Activated CD4-positive, alpha-beta T cell treated with anti-CD3 and anti-CD28 coated beads for 36 hours (primary cell): ENCODE measurements around the gene APLP1. TPM values are rescaled to one million over a fixed set of nuclear protein-coding genes. Genes with fewer than 3 reads are reported as not detected.
"Not testable (repeated sequence)": the region's sequence is repeated elsewhere in the genome, so short reads cannot be mapped to it uniquely, and the experiment has no call there.

Experiments
- ATAC-seq: fragments of 200-7000 bp; cut with Tn5 transposase; one replicate; pipeline ENCODE4 v1.10.0; 2021; ENCODE audit warnings: mild to moderate bottlenecking, moderate library complexity
- CTCF ChIA-PET: fragments of 350-600 bp; sonication (Branson Sonifier 250); formaldehyde crosslinking; loops from one replicate; lab custom pipeline; 2021; ENCODE audit warnings: antibody characterized with exemption; lab: Charles Lee
- POLR2A ChIA-PET: fragments of 350-600 bp; sonication (Branson Sonifier 250); formaldehyde crosslinking; loops from one replicate; lab custom pipeline; 2021; ENCODE audit warnings: antibody characterized with exemption, inconsistent platforms; lab: Charles Lee
- DNase-seq: peaks from one replicate; pipeline ENCODE4 v3.0.0-alpha.2; 2020
- H3K27ac Mint-ChIP-seq: one replicate; pipeline ENCODE4 v1.8.0; 2021; ENCODE audit warnings: mixed read lengths
- H3K27me3 Mint-ChIP-seq: one replicate; pipeline ENCODE4 v1.8.0; 2021; ENCODE audit warnings: mixed read lengths
- H3K36me3 Mint-ChIP-seq: one replicate; pipeline ENCODE4 v1.8.0; 2021; ENCODE audit warnings: low read depth, mixed read lengths
- H3K4me1 Mint-ChIP-seq: one replicate; pipeline ENCODE4 v1.8.0; 2021; ENCODE audit warnings: mixed read lengths
- H3K4me3 Mint-ChIP-seq: one replicate; pipeline ENCODE4 v1.8.0; 2021; ENCODE audit warnings: mild to moderate bottlenecking, moderate library complexity, mixed read lengths
- H3K9me3 Mint-ChIP-seq: one replicate; pipeline ENCODE4 v1.8.0; 2021; ENCODE audit warnings: low read depth, mixed read lengths
- intact Hi-C, 2 experiments: fragments of 100-400 bp; cut with DNase I in 1 of 2; cut with micrococcal nuclease in 1 of 2; formaldehyde crosslinking; loops; one replicate each; pipeline versions ENCODE4 v1.14.2 to v1.15.1; 2022 to 2024; cut with DNase I, micrococcal nuclease
- total RNA-seq, 2 experiments: library from RNA; stranded (reverse); gene quantifications; one replicate each; pipeline ENCODE4 v1.2.3, GENCODE V29; 2021

The APLP1 gene
- total RNA-seq, 2 experiments from 2014 or later = 2.3 to 3.0 TPM

- DNase-seq = peak; percentile 83
- peak overlapping the region; percentile 52 for H3K4me3 Mint-ChIP-seq
- not testable (repeated sequence) for H3K36me3 Mint-ChIP-seq, H3K9me3 Mint-ChIP-seq, H3K27ac Mint-ChIP-seq, ATAC-seq
- H3K4me1 Mint-ChIP-seq = peaks cover 14% of the 10 kb centered on the region
- CTCF ChIA-PET = interaction anchor here (0.7 to 1.3 kb wide), 6 partner anchors 14 to 176 kb away, joined by 3 to 7 read pairs (median 4); partner anchors contain the start of genes LIN37, PSENEN and U2AF1L4
- intact Hi-C loops = loop anchor here (1.0 to 5.0 kb wide), 2 partner anchors 178 to 184 kb away; partner anchors contain the start of genes THAP8 (in 1 of the 2) and WDR62 (in 1 of the 2)
- H3K27me3 Mint-ChIP-seq = peaks cover 33% of the 10 kb centered on the region
- POLR2A ChIA-PET = interaction anchor here (0.9 to 1.0 kb wide), 2 partner anchors 9 to 10 kb away, joined by 4 read pairs; no protein-coding TSS in a partner anchor
Measured at GRCh38 chr19:35870124-35870736, 1.9 kb downstream of the APLP1 start.

- DNase-seq (no peak), ATAC-seq (no peak)
- H3K36me3 Mint-ChIP-seq = no peaks in the 10 kb centered on the region
- CTCF ChIA-PET = interaction anchor here (1.3 kb wide), 1 partner anchor 34 kb away, joined by 3 read pairs; no protein-coding TSS in a partner anchor
- peaks cover 28% of the 10 kb centered on the region for H3K27me3 Mint-ChIP-seq
- no peak overlapping the region for H3K4me3 Mint-ChIP-seq
- H3K27ac Mint-ChIP-seq = no peak overlapping the region
- H3K4me1 Mint-ChIP-seq = peaks cover 14% of the 10 kb centered on the region
- POLR2A ChIA-PET = no interaction called here
- intact Hi-C loops = loop anchor here (1.0 to 5.0 kb wide), 2 partner anchors 178 to 184 kb away; partner anchors contain the start of genes THAP8 (in 1 of the 2) and WDR62 (in 1 of the 2)
- no peaks in the 10 kb centered on the region for H3K9me3 Mint-ChIP-seq
Measured at GRCh38 chr19:35870798-35871197, 2.4 kb downstream of the APLP1 start.

- POLR2A ChIA-PET = no interaction called here
- ATAC-seq = no peak
- CTCF ChIA-PET = no interaction called here
- intact Hi-C loops = loop anchor here in 1 of 2 experiments (5.0 kb wide), 1 partner anchor 179 kb away; no protein-coding TSS in a partner anchor
- peaks cover 27% of the 10 kb centered on the region for H3K27me3 Mint-ChIP-seq
- H3K36me3 Mint-ChIP-seq = no peaks in the 10 kb centered on the region
- H3K9me3 Mint-ChIP-seq = no peaks in the 10 kb centered on the region
- H3K27ac Mint-ChIP-seq = no peak overlapping the region
- no peak for DNase-seq
- H3K4me3 Mint-ChIP-seq = no peak overlapping the region
- peaks cover 14% of the 10 kb centered on the region for H3K4me1 Mint-ChIP-seq
Measured at GRCh38 chr19:35871611-35872010, 3.2 kb downstream of the APLP1 start.

GRCh38 chr19:35872180-35872579, 3.8 kb downstream of the APLP1 start:
- Mint-ChIP-seq H3K4me3 (no peak overlapping the region), H3K36me3 (no peaks in the 10 kb centered on the region), H3K9me3 (no peaks in the 10 kb centered on the region), H3K27me3 (peaks cover 26% of the 10 kb centered on the region), H3K4me1 (peaks cover 14% of the 10 kb centered on the region), H3K27ac (no peak overlapping the region)
- ATAC-seq = no peak
- no peak for DNase-seq
- POLR2A ChIA-PET = no interaction called here
- intact Hi-C loops = loop anchor here in 1 of 2 experiments (5.0 kb wide), 1 partner anchor 180 kb away; no protein-coding TSS in a partner anchor
- CTCF ChIA-PET = no interaction called here

- Mint-ChIP-seq H3K27ac (no peak overlapping the region), H3K27me3 (peaks cover 22% of the 10 kb centered on the region), H3K36me3 (no peaks in the 10 kb centered on the region), H3K9me3 (no peaks in the 10 kb centered on the region), H3K4me1 (peaks cover 7% of the 10 kb centered on the region), H3K4me3 (no peak overlapping the region)
- CTCF ChIA-PET = no interaction called here
- DNase-seq = no peak
- POLR2A ChIA-PET = no interaction called here
- ATAC-seq = no peak
- intact Hi-C loops = loop anchor here in 1 of 2 experiments (5.0 kb wide), 1 partner anchor 182 kb away; no protein-coding TSS in a partner anchor
Measured at GRCh38 chr19:35874392-35874930, 6.1 kb downstream of the APLP1 start.

GRCh38 chr19:35879068-35879467, 10.7 kb downstream of the APLP1 start:
- no peak overlapping the region for H3K4me3 Mint-ChIP-seq
- intact Hi-C loops = loop anchor here in 1 of 2 experiments (1.0 kb wide), 2 partner anchors 10 to 51 kb away; no protein-coding TSS in a partner anchor
- POLR2A ChIA-PET = interaction anchor here (1.0 to 1.1 kb wide), 2 partner anchors 9 to 23 kb away, joined by 3 to 4 read pairs; partner anchors contain the start of gene KIRREL2

GRCh38 chr19:35879770-35880317, 11.5 kb downstream of the APLP1 start:
- ChIA-PET CTCF (interaction anchor here (0.7 to 5.5 kb wide), 5 partner anchors 11 to 129 kb away, joined by 3 to 52 read pairs (median 3); no protein-coding TSS in a partner anchor), POLR2A (interaction anchor here (0.5 to 1.1 kb wide), 3 partner anchors 10 to 335 kb away, joined by 3 to 10 read pairs (median 4); partner anchors contain the start of genes KIRREL2 and ZNF146)

More at GRCh38 chr19:35879068-35879467, 10.7 kb downstream of the APLP1 start:
- CTCF ChIA-PET = interaction anchor here (0.5 to 5.5 kb wide), 2 partner anchors 54 to 215 kb away, joined by 3 to 52 read pairs; no protein-coding TSS in a partner anchor
- DNase-seq = no peak
- Mint-ChIP-seq H3K27ac (no peak overlapping the region), H3K4me1 (peaks cover 2% of the 10 kb centered on the region), H3K27me3 (peaks cover 16% of the 10 kb centered on the region), H3K36me3 (no peaks in the 10 kb centered on the region), H3K9me3 (no peaks in the 10 kb centered on the region)
- no peak for ATAC-seq

GRCh38 chr19:35882114-35882832, 13.9 kb downstream of the APLP1 start:
- Mint-ChIP-seq H3K4me1 (peaks cover 2% of the 10 kb centered on the region), H3K36me3 (peaks cover 11% of the 10 kb centered on the region), H3K27me3 (peaks cover 12% of the 10 kb centered on the region), H3K27ac (no peak overlapping the region), H3K4me3 (no peak overlapping the region), H3K9me3 (no peaks in the 10 kb centered on the region)
- CTCF ChIA-PET = interaction anchor here (0.6 to 5.5 kb wide), 8 partner anchors 16 to 177 kb away, joined by 3 to 52 read pairs (median 3); no protein-coding TSS in a partner anchor
- intact Hi-C loops = loop anchor here (1.0 to 5.0 kb wide), 3 partner anchors 17 to 190 kb away; no protein-coding TSS in a partner anchor
- POLR2A ChIA-PET = no interaction called here
- ATAC-seq = peak; percentile 53
- peak; percentile 35 for DNase-seq

More at GRCh38 chr19:35879770-35880317, 11.5 kb downstream of the APLP1 start:
- no peak overlapping the region for H3K27ac Mint-ChIP-seq
- ATAC-seq (peak; percentile 73), DNase-seq (peak; percentile 93)
- intact Hi-C loops = loop anchor here in 1 of 2 experiments (1.0 to 5.0 kb wide), 3 partner anchors 11 to 188 kb away; no protein-coding TSS in a partner anchor
- H3K36me3 Mint-ChIP-seq = no peaks in the 10 kb centered on the region
- no peaks in the 10 kb centered on the region for H3K9me3 Mint-ChIP-seq
- H3K27me3 Mint-ChIP-seq = peaks cover 16% of the 10 kb centered on the region
- no peak overlapping the region for H3K4me3 Mint-ChIP-seq
- peaks cover 2% of the 10 kb centered on the region for H3K4me1 Mint-ChIP-seq

GRCh38 chr19:35883882-35884281, 15.5 kb downstream of the APLP1 start:
- Mint-ChIP-seq H3K4me3 (no peak overlapping the region), H3K27ac (no peak overlapping the region), H3K36me3 (peaks cover 25% of the 10 kb centered on the region), H3K27me3 (peaks cover 7% of the 10 kb centered on the region), H3K9me3 (no peaks in the 10 kb centered on the region), H3K4me1 (peaks cover 2% of the 10 kb centered on the region)
- ATAC-seq (peak; percentile 10), DNase-seq (no peak)
- intact Hi-C loops = loop anchor here in 1 of 2 experiments (5.0 kb wide), 1 partner anchor 192 kb away; no protein-coding TSS in a partner anchor
- CTCF ChIA-PET = interaction anchor here (0.6 to 5.5 kb wide), 8 partner anchors 9 to 75 kb away, joined by 3 to 52 read pairs (median 3); no protein-coding TSS in a partner anchor
- POLR2A ChIA-PET = interaction anchor here (0.6 to 1.2 kb wide), 2 partner anchors 47 to 168 kb away, joined by 3 to 4 read pairs; no protein-coding TSS in a partner anchor

- ATAC-seq = no peak
- no peak for DNase-seq
- ChIA-PET CTCF (interaction anchor here (0.8 to 1.0 kb wide), 2 partner anchors 24 to 47 kb away, joined by 3 read pairs; no protein-coding TSS in a partner anchor), POLR2A (no interaction called here)
- Mint-ChIP-seq H3K27me3 (no peaks in the 10 kb centered on the region), H3K4me3 (no peak overlapping the region), H3K27ac (no peak overlapping the region), H3K36me3 (peaks cover 36% of the 10 kb centered on the region), H3K9me3 (no peaks in the 10 kb centered on the region), H3K4me1 (no peaks in the 10 kb centered on the region)
- intact Hi-C loops = no loop called here
Measured at GRCh38 chr19:35885225-35885738, 16.9 kb downstream of the APLP1 start.
